HEK293 (cell line): ENCODE results near the gene ZFHX3.

Source experiments
- CTCF ChIA-PET: fragments of 350-600 bp; formaldehyde crosslinking; extraction: SDS; loops from one replicate; lab custom pipeline; 2021; ENCODE audit warnings: antibody characterized with exemption; lab: Yijun Ruan, JAX
- POLR2A ChIA-PET: fragments of 300-600 bp; formaldehyde crosslinking; extraction: SDS; loops from one replicate; lab custom pipeline; 2020; ENCODE audit warnings: antibody characterized with exemption, inconsistent platforms; lab: Yijun Ruan, JAX
- H3K27ac ChIP-seq: fragments of 200-500 bp; sonication (Bioruptor generic); 2 replicates; pipeline ENCODE4 v1.5.1; 2014; ENCODE audit warnings: low read depth, low read length, control low read depth, inconsistent platforms; ENCODE audit errors: extremely low read depth
- H3K36me3 ChIP-seq, 2 experiments: fragments of 200-500 bp in 1 of 2; sonication (Bioruptor generic) in 1 of 2; 1 replicate in 1 of 2; 2 replicates in 1 of 2; pipeline ENCODE4 v1.5.1; 2014 to 2017; ENCODE audit warnings: inconsistent platforms in 2 of 2, low read length in 2 of 2; ENCODE audit not compliant: control insufficient read depth in 2 of 2, insufficient read depth in 1 of 2
- H3K4me1 ChIP-seq: fragments of 200-500 bp; sonication (Bioruptor generic); 2 replicates; pipeline ENCODE4 v1.5.1; 2014; ENCODE audit warnings: mild to moderate bottlenecking, low read length, inconsistent platforms; ENCODE audit not compliant: control insufficient read depth, insufficient read depth
- H3K4me3 ChIP-seq: 2 replicates; pipeline ENCODE4 v1.5.1; 2011; ENCODE audit warnings: low read depth, mild to moderate bottlenecking, control low read depth, low read length, moderate library complexity
- H3K9me3 ChIP-seq: fragments of 200-500 bp; sonication (Bioruptor generic); 2 replicates; pipeline ENCODE4 v1.5.1; 2014; ENCODE audit warnings: low read depth, low read length, inconsistent platforms; ENCODE audit not compliant: control insufficient read depth, insufficient read depth
- KLF10 ChIP-seq: fragments of 450-650 bp; IDR thresholded peaks from 2 replicates; pipeline ENCODE4 v1.5.1; 2018; ENCODE audit warnings: missing biosample characterization, mild to moderate bottlenecking, missing genetic modification characterization
- SP7 ChIP-seq: fragments of 450-650 bp; formaldehyde crosslinking; IDR thresholded peaks from 2 replicates; pipeline ENCODE4 v1.5.1; 2016; ENCODE audit warnings: missing biosample characterization, missing genetic modification characterization
- TSHZ1 ChIP-seq: fragments of 450-650 bp; formaldehyde crosslinking; IDR thresholded peaks from 2 replicates; pipeline ENCODE4 v1.5.1; 2016; ENCODE audit warnings: missing biosample characterization, missing genetic modification characterization, borderline replicate concordance
- ZFHX2 ChIP-seq: fragments of 450-650 bp; formaldehyde crosslinking; conservative IDR thresholded peaks from 2 replicates; pipeline ENCODE4 v1.5.1; 2016; ENCODE audit warnings: missing biosample characterization, missing genetic modification characterization
- ZNF10 ChIP-seq: fragments of 450-650 bp; formaldehyde crosslinking; IDR thresholded peaks from 2 replicates; pipeline ENCODE4 v1.5.1; 2017; ENCODE audit warnings: missing biosample characterization, missing genetic modification characterization
- ZNF175 ChIP-seq: fragments of 450-650 bp; formaldehyde crosslinking; IDR thresholded peaks from 2 replicates; pipeline ENCODE4 v1.5.1; 2016; ENCODE audit warnings: missing biosample characterization, missing genetic modification characterization
- ZNF19 ChIP-seq: fragments of 450-650 bp; formaldehyde crosslinking; IDR thresholded peaks from 2 replicates; pipeline ENCODE4; 2016; ENCODE audit warnings: missing biosample characterization, missing genetic modification characterization, low read depth
- ZNF311 ChIP-seq: fragments of 450-650 bp; formaldehyde crosslinking; IDR thresholded peaks from 2 replicates; pipeline ENCODE4 v1.5.1; 2017; ENCODE audit warnings: missing biosample characterization, missing genetic modification characterization, borderline replicate concordance
- ZNF354C ChIP-seq: fragments of 450-650 bp; formaldehyde crosslinking; IDR thresholded peaks from 2 replicates; pipeline ENCODE4 v1.5.1; 2016; ENCODE audit warnings: missing biosample characterization, missing genetic modification characterization, low read depth, borderline replicate concordance
- ZNF362 ChIP-seq: fragments of 450-650 bp; formaldehyde crosslinking; IDR thresholded peaks from 2 replicates; pipeline ENCODE4 v1.5.1; 2016; ENCODE audit warnings: missing biosample characterization, missing genetic modification characterization
- ZNF473 ChIP-seq: fragments of 450-650 bp; formaldehyde crosslinking; IDR thresholded peaks from 2 replicates; pipeline ENCODE4 v1.5.1; 2017; ENCODE audit warnings: missing biosample characterization, missing genetic modification characterization
- ZNF555 ChIP-seq: fragments of 450-650 bp; formaldehyde crosslinking; conservative IDR thresholded peaks from 2 replicates; pipeline ENCODE4 v1.5.1; 2017; ENCODE audit warnings: missing biosample characterization, mild to moderate bottlenecking, missing genetic modification characterization, inconsistent platforms
- ZNF558 ChIP-seq: fragments of 450-650 bp; formaldehyde crosslinking; IDR thresholded peaks from 2 replicates; pipeline ENCODE4 v1.5.1; 2016; ENCODE audit warnings: missing biosample characterization, missing genetic modification characterization
- ZNF585B ChIP-seq: fragments of 450-650 bp; formaldehyde crosslinking; IDR thresholded peaks from 2 replicates; pipeline ENCODE4 v1.5.1; 2016; ENCODE audit warnings: missing biosample characterization, missing genetic modification characterization
- ZNF623 ChIP-seq: fragments of 450-650 bp; formaldehyde crosslinking; IDR thresholded peaks from 2 replicates; pipeline ENCODE4 v1.5.1; 2016; ENCODE audit warnings: missing biosample characterization, missing genetic modification characterization
- ZNF639 ChIP-seq: fragments of 450-650 bp; formaldehyde crosslinking; IDR thresholded peaks from 2 replicates; pipeline ENCODE4 v1.5.1; 2016; ENCODE audit warnings: missing biosample characterization, missing genetic modification characterization
- ZNF660 ChIP-seq: fragments of 450-650 bp; IDR thresholded peaks from 2 replicates; pipeline ENCODE4 v1.5.1; 2018; ENCODE audit warnings: missing biosample characterization, mild to moderate bottlenecking, missing genetic modification characterization
- ZSCAN4 ChIP-seq: fragments of 450-650 bp; formaldehyde crosslinking; IDR thresholded peaks from 2 replicates; pipeline ENCODE4 v1.5.1; 2017; ENCODE audit warnings: missing biosample characterization, missing genetic modification characterization
- ZSCAN5A ChIP-seq: fragments of 450-650 bp; formaldehyde crosslinking; IDR thresholded peaks from 2 replicates; pipeline ENCODE4 v1.5.1; 2016; ENCODE audit warnings: missing biosample characterization, missing genetic modification characterization

ZFHX3 gene

GRCh38 chr16:73062001-73062616 is 14.2 kb upstream of the ZFHX3 start:
- CTCF ChIA-PET, result interaction anchor here (0.6 to 1.0 kb wide), 5 partner anchors 10 to 234 kb away, joined by 3 to 8 read pairs (median 3); no protein-coding TSS in a partner anchor
- H3K4me1 ChIP-seq, result peaks cover 16% of the 10 kb centered on the region
- no peaks in the 10 kb centered on the region for H3K36me3 ChIP-seq
- no peak overlapping the region for H3K27ac ChIP-seq
- TF ChIP-seq ZNF354C, result no peak
- no peak for TF ChIP-seq ZSCAN5A
- no peak for TF ChIP-seq ZNF10 (tag by site-specific recombination)
- TF ChIP-seq ZNF558 (tag by site-specific recombination), result no peak
- TF ChIP-seq SP7, result no peak
- TF ChIP-seq ZNF311 (tag by site-specific recombination), result no peak
- TF ChIP-seq ZNF555 (tag by site-specific recombination), result no peak
- no peak for TF ChIP-seq ZNF639
- no peak for TF ChIP-seq KLF10 (tag by site-specific recombination)
- no peak for TF ChIP-seq ZNF623 (tag by site-specific recombination)
- H3K9me3 ChIP-seq, result no peaks in the 10 kb centered on the region
- H3K4me3 ChIP-seq, result no peak overlapping the region
- POLR2A ChIA-PET, result interaction anchor here (0.9 kb wide), 1 partner anchor 32 kb away, joined by 5 read pairs; no protein-coding TSS in a partner anchor

GRCh38 chr16:73060892-73061490 is 13.1 kb upstream of the ZFHX3 start:
- no peak for TF ChIP-seq ZNF175 (tag by site-specific recombination)
- TF ChIP-seq ZFHX2, result no peak
- no peak for TF ChIP-seq ZNF473 (tag by site-specific recombination)
- TF ChIP-seq TSHZ1 (tag by site-specific recombination), result no peak
- TF ChIP-seq ZNF19, result no peak
- no peak for TF ChIP-seq ZNF585B (tag by site-specific recombination)
- 0 out of 2 replicates have a peak, but pooled peaks have one; percentile 21 for TF ChIP-seq ZNF362 (tag by site-specific recombination)
- TF ChIP-seq ZSCAN4, result no peak
- TF ChIP-seq ZNF660 (tag by site-specific recombination), result no peak
- TF ChIP-seq, all 188 proteins: peak for 1
- no peak overlapping the region for H3K27ac ChIP-seq
- POLR2A ChIA-PET, result interaction anchor here (0.6 to 1.2 kb wide), 3 partner anchors 9 to 233 kb away, joined by 3 read pairs; no protein-coding TSS in a partner anchor
- no peaks in the 10 kb centered on the region for H3K9me3 ChIP-seq
- CTCF ChIA-PET, result interaction anchor here (0.6 to 1.5 kb wide), 7 partner anchors 9 to 228 kb away, joined by 3 to 8 read pairs (median 4); no protein-coding TSS in a partner anchor
- H3K4me1 ChIP-seq, result peaks cover 24% of the 10 kb centered on the region
- no peaks in the 10 kb centered on the region for H3K36me3 ChIP-seq
- no peak overlapping the region for H3K4me3 ChIP-seq
